RWPE2 (cell line): Measurements from ENCODE around the gene MRM2.

ENCODE experiments used
- ATAC-seq: fragments of 200-7000 bp; cut with Tn5 transposase; 3 replicates; pipeline ENCODE4 v1.9.1; 2021; ENCODE audit warnings: low read depth
- DNase-seq: peaks from one replicate; pipeline ENCODE4 v3.0.0-alpha.2; 2020; ENCODE audit warnings: low spot score
- H3K27ac ChIP-seq: fragments of 450-650 bp; 2 replicates; pipeline ENCODE4 v1.5.1; 2017; ENCODE audit warnings: mild to moderate bottlenecking; ENCODE audit not compliant: poor library complexity, severe bottlenecking
- H3K27me3 ChIP-seq: fragments of 250-450 bp; sonication (Bioruptor Pico); 2 replicates; pipeline ENCODE4 v1.5.1; 2021; ENCODE audit warnings: mild to moderate bottlenecking, moderate library complexity; ENCODE audit not compliant: insufficient read depth, poor library complexity, severe bottlenecking
- H3K36me3 ChIP-seq: fragments of 250-450 bp; sonication (Bioruptor Pico); 2 replicates; pipeline ENCODE4 v1.5.1; 2020; ENCODE audit warnings: low read depth, mild to moderate bottlenecking, moderate library complexity
- H3K4me1 ChIP-seq: fragments of 250-450 bp; sonication (Bioruptor Pico); 2 replicates; pipeline ENCODE4 v1.5.1; 2021; ENCODE audit warnings: mild to moderate bottlenecking, moderate library complexity; ENCODE audit not compliant: insufficient read depth, poor library complexity, severe bottlenecking
- H3K4me3 ChIP-seq: fragments of 250-450 bp; sonication (Bioruptor Pico); 2 replicates; pipeline ENCODE4 v1.5.1; 2021; ENCODE audit warnings: mild to moderate bottlenecking, moderate library complexity; ENCODE audit not compliant: severe bottlenecking
- H3K9me3 ChIP-seq: fragments of 250-450 bp; sonication (Bioruptor Pico); 2 replicates; pipeline ENCODE4 v1.5.1; 2021; ENCODE audit warnings: mild to moderate bottlenecking, moderate library complexity; ENCODE audit not compliant: severe bottlenecking
- CTCF ChIP-seq: fragments of 450-650 bp; IDR thresholded peaks from one replicate; pipeline ENCODE4 v1.5.1; 2017; ENCODE audit warnings: mild to moderate bottlenecking, moderate library complexity; ENCODE audit not compliant: poor library complexity, severe bottlenecking

The MRM2 gene

GRCh38 chr7:2196381-2197378 is 45.3 kb downstream of the MRM2 start:
- DNase-seq (no peak), ATAC-seq (no peak)
- no peak overlapping the region for H3K4me3 ChIP-seq
- no peaks in the 10 kb centered on the region for H3K27me3 ChIP-seq
- no peaks in the 10 kb centered on the region for H3K9me3 ChIP-seq
- H3K27ac ChIP-seq = no peak overlapping the region
- no peaks in the 10 kb centered on the region for H3K4me1 ChIP-seq
- peaks cover 29% of the 10 kb centered on the region for H3K36me3 ChIP-seq
- TF ChIP-seq CTCF = no peak

- no peak for TF ChIP-seq CTCF
- Histone ChIP-seq H3K4me1 (peaks cover 5% of the 10 kb centered on the region), H3K27ac (no peak overlapping the region), H3K27me3 (no peaks in the 10 kb centered on the region), H3K9me3 (no peaks in the 10 kb centered on the region), H3K36me3 (peaks cover 29% of the 10 kb centered on the region), H3K4me3 (no peak overlapping the region)
- DNase-seq (no peak), ATAC-seq (no peak)
Observed at GRCh38 chr7:2195400-2196246, 46.4 kb downstream of the MRM2 start.

DNA sequence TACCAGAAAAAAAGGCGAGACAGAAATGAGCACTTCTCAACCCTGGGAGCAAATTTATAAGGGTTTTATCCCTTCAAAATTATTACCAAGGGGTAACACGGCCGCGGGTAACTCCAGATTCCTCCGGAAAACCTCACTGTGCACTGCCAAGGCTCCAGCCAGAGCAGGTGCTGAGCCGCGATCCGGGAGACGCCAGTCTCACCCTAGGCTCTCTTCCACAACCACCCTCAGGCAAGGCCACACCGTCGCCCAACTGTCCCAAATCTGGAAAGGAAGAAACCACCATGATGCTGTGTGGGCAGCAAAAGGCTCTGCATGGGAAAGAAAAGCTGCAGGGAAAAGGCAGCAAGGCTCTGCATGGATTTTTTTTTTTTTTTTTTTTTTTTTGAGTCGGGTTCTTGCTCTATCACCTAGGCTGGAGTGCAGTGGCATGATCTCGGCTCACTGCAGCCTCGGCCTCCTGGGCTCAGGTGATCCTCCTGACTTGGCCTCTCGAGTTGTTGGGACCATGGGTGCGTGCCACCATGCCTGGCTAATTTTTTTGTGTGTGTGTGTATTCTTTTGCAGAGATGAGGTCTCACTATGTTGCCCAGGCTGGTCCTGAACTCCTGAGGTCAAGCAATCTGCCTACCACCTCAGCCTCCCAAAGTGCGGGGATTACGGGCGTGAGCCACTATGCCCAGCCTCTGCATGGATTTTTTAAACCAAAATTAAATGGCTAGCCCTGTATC is 48.3 kb downstream of the MRM2 start:
- H3K36me3 ChIP-seq = peaks cover 21% of the 10 kb centered on the region

More for the DNA sequence above, 48.3 kb downstream of the MRM2 start:
- Histone ChIP-seq H3K4me1 (peaks cover 17% of the 10 kb centered on the region), H3K27ac (no peak overlapping the region), H3K9me3 (no peaks in the 10 kb centered on the region), H3K27me3 (no peaks in the 10 kb centered on the region), H3K4me3 (no peak overlapping the region)
- ATAC-seq (no peak), DNase-seq (no peak)
- no peak for TF ChIP-seq CTCF
